OCI-LY3 (cell line): ENCODE measurements around the gene LIPJ.

Source experiments
- H2AFZ ChIP-seq: fragments of 200-600, 300-600 bp; shearing (Covaris generic); 2 replicates; pipeline ENCODE4 v1.6.0; 2014; ENCODE audit warnings: antibody characterized with exemption, low read depth, low read length
- H3K27ac ChIP-seq: fragments of 200-600, 300-600 bp; sonication (generic); 2 replicates; pipeline ENCODE4 v1.5.1; 2014; ENCODE audit warnings: mild to moderate bottlenecking, low read length, moderate library complexity, mixed read lengths
- H3K27me3 ChIP-seq: fragments of 200-600, 300-600 bp; sonication (generic); 2 replicates; pipeline ENCODE4 v1.6.1; 2014; ENCODE audit warnings: low read depth, low read length, mixed read lengths
- H3K36me3 ChIP-seq: fragments of 200-600, 300-600 bp; sonication (generic); replicated peaks from 2 replicates; pipeline ENCODE3; 2014; ENCODE audit warnings: low read depth, low read length, mixed read lengths
- H3K4me1 ChIP-seq: fragments of 300-600, 200-600 bp; sonication (generic); 2 replicates; pipeline ENCODE4 v1.6.1; 2014; ENCODE audit warnings: low read length, mixed read lengths
- H3K4me2 ChIP-seq: fragments of 200-600, 300-600 bp; sonication (generic); 2 replicates; pipeline ENCODE4 v1.6.1; 2014; ENCODE audit warnings: low read length, mixed read lengths
- H3K4me3 ChIP-seq: fragments of 300-600, 200-600 bp; sonication (generic); 2 replicates; pipeline ENCODE4 v1.5.1; 2014; ENCODE audit warnings: antibody characterized with exemption, mild to moderate bottlenecking, low read length, moderate library complexity
- H3K79me2 ChIP-seq: fragments of 300-600, 200-600 bp; shearing (Covaris generic); 2 replicates; pipeline ENCODE4 v1.6.1; 2014; ENCODE audit warnings: mild to moderate bottlenecking, low read length, mixed read lengths
- H3K9ac ChIP-seq: fragments of 300-600, 200-600 bp; shearing (Covaris generic); 2 replicates; pipeline ENCODE4 v1.6.0; 2014; ENCODE audit warnings: mild to moderate bottlenecking, low read length, moderate library complexity
- H3K9me3 ChIP-seq: fragments of 200-600, 300-600 bp; shearing (Covaris generic); 2 replicates; pipeline ENCODE4 v1.6.1; 2014; ENCODE audit warnings: low read length, mixed read lengths; ENCODE audit not compliant: insufficient read depth
- H4K20me1 ChIP-seq: fragments of 200-600, 300-600 bp; sonication (generic); 2 replicates; pipeline ENCODE4 v1.6.1; 2016; ENCODE audit warnings: low read length, mixed read lengths; ENCODE audit not compliant: insufficient read depth
- EZH2phosphoT487 ChIP-seq: fragments of 200-600 bp; shearing (Covaris generic); IDR thresholded peaks from 2 replicates; pipeline ENCODE4 v1.6.1; 2018; ENCODE audit warnings: antibody characterized with exemption, mixed run types, low read depth
- TF ChIP-seq, protein P1 (sequence below): fragments of 200-600, 300-600 bp; sonication (generic); IDR thresholded peaks from 2 replicates; pipeline ENCODE4 v1.5.1; 2014; ENCODE audit warnings: antibody characterized with exemption, low read length, low read depth

LIPJ gene, protein sequence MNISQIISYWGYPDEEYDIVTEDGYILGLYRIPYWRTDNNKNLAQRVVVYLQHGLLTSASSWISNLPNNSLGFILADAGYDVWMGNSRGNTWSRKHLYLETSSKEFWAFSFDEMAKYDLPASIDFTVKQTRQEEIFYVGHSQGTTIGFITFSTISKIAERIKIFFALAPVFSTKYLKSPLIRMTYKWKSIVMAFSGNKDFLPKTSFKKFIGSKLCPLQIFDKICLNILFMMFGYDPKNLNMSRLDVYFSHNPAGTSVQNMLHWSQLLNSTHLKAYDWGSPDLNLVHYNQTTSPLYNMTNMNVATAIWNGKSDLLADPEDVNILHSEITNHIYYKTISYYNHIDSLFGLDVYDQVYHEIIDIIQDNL

DNA sequence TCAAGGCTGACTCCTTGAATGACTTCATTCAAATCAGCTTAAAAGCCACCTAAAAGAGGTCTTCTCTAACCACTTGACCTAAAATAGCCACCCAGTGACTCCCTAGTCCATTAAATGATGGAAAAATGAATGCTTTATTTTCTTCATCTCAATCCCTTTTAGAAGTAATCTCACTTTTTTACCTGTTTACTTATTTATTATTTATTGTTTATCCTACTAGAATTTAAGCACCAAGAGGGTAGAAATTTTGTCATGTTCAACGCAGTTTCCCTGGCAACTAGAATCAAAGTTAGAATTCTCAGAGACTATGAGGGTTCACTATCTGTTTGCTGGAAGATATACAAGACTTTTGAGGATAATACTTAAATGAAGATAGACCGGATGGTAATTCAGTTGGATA is at the start of gene LIPJ:
Gene LIPJ (plus strand): TSS at position 301 of the 400 bp plus-strand sequence. CDS start 3,926 bp downstream, outside the sequence.
- no peaks in the 10 kb centered on the region for H3K79me2 ChIP-seq
- no peak within 1 kb of the TSS for H3K27ac ChIP-seq
- no peak within 1 kb of the TSS for H3K9ac ChIP-seq
- H3K36me3 ChIP-seq, result no peaks in the 10 kb centered on the region
- no peaks in the 10 kb centered on the region for H3K9me3 ChIP-seq
- no peak within 1 kb of the TSS for H3K4me3 ChIP-seq
- H3K4me1 ChIP-seq, result no peaks in the 10 kb centered on the region
- H3K4me2 ChIP-seq, result no peak within 1 kb of the TSS
- H2AFZ ChIP-seq, result no peak within 1 kb of the TSS
- H3K27me3 ChIP-seq, result no peaks in the 10 kb centered on the region
- TF ChIP-seq, protein P1, sequence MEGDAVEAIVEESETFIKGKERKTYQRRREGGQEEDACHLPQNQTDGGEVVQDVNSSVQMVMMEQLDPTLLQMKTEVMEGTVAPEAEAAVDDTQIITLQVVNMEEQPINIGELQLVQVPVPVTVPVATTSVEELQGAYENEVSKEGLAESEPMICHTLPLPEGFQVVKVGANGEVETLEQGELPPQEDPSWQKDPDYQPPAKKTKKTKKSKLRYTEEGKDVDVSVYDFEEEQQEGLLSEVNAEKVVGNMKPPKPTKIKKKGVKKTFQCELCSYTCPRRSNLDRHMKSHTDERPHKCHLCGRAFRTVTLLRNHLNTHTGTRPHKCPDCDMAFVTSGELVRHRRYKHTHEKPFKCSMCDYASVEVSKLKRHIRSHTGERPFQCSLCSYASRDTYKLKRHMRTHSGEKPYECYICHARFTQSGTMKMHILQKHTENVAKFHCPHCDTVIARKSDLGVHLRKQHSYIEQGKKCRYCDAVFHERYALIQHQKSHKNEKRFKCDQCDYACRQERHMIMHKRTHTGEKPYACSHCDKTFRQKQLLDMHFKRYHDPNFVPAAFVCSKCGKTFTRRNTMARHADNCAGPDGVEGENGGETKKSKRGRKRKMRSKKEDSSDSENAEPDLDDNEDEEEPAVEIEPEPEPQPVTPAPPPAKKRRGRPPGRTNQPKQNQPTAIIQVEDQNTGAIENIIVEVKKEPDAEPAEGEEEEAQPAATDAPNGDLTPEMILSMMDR, result no peak
- no peak for TF ChIP-seq EZH2phosphoT487
- H4K20me1 ChIP-seq, result no peaks in the 10 kb centered on the region

DNA sequence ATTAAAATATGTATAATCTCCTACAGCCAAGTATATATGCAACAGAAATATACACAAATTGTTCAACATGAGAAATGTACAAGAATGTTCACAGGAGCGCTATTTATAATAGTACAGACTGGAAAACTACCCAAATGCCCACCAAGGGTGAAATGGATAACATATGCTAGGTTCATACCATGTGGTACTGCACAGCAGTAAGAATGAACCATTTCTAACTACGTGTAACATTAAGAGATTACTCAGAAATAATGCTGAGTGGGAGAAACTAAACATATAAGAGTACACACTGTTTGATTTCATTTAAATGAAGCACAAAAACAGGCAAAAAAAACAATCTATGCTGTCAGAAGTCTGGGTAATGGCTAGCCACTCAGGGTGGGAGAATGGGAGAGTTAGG is 49.2 kb upstream of the LIPJ start:
- TF ChIP-seq EZH2phosphoT487, result no peak
- TF ChIP-seq, protein P1, result no peak
- Histone ChIP-seq H3K36me3 (no peaks in the 10 kb centered on the region), H4K20me1 (no peaks in the 10 kb centered on the region), H3K9me3 (no peaks in the 10 kb centered on the region), H3K27ac (no peak overlapping the region), H3K4me1 (no peaks in the 10 kb centered on the region), H3K79me2 (no peaks in the 10 kb centered on the region), H3K4me3 (no peak overlapping the region), H3K4me2 (no peak overlapping the region), H2AFZ (no peak overlapping the region), H3K27me3 (no peaks in the 10 kb centered on the region), H3K9ac (no peak overlapping the region)

DNA sequence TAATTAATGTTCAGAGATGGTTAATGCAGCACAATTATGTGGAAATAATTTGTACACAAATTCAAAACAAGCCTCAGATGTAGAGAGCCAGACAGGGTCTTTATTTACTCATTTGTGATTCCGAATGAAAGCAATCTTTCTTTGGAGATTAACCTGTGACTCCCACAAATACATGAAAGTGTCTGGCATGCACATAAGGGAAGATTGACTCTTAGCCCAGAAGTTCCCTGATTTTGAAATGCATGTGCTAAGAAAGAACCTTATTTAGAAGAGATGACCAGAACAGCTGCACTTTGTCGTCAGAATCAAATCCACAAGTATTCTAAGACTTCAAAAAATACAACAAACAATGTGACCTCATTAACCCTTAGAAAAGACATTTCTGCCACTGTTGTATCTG is 48.5 kb upstream of the LIPJ start:
- Histone ChIP-seq H3K79me2 (no peaks in the 10 kb centered on the region), H2AFZ (no peak overlapping the region), H3K4me1 (no peaks in the 10 kb centered on the region), H3K4me2 (no peak overlapping the region), H3K9me3 (no peaks in the 10 kb centered on the region), H3K27me3 (no peaks in the 10 kb centered on the region), H3K36me3 (no peaks in the 10 kb centered on the region), H3K4me3 (no peak overlapping the region), H4K20me1 (no peaks in the 10 kb centered on the region), H3K9ac (no peak overlapping the region), H3K27ac (no peak overlapping the region)
- no peak for TF ChIP-seq EZH2phosphoT487
- TF ChIP-seq, protein P1, result no peak

DNA sequence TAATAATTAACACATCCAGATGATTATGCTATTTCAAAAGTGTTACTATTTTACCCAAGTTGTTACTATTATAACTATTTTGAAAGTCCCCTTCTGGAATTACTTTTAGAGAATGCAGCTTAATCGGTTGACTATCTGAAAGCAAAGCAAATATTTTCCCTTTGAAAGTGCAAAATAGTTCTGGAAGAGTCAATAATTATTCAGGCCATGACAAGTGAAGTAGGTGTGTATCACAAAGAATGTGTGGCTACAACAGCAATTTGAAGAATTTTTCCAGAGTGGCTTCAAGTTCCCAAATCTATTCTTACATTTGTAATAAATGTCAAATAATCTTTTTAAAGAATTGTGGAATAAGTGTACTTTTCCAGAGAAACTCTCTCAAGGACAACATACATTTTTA is 46.2 kb upstream of the LIPJ start:
- H3K27ac ChIP-seq, result no peak overlapping the region
- TF ChIP-seq, protein P1, result no peak
- no peak for TF ChIP-seq EZH2phosphoT487
- H3K27me3 ChIP-seq, result no peaks in the 10 kb centered on the region
- peaks cover 16% of the 10 kb centered on the region for H3K4me1 ChIP-seq
- no peak overlapping the region for H3K4me2 ChIP-seq
- H3K36me3 ChIP-seq, result no peaks in the 10 kb centered on the region
- no peak overlapping the region for H3K4me3 ChIP-seq
- no peak overlapping the region for H3K9ac ChIP-seq
- H2AFZ ChIP-seq, result no peak overlapping the region
- no peaks in the 10 kb centered on the region for H3K9me3 ChIP-seq
- no peaks in the 10 kb centered on the region for H4K20me1 ChIP-seq
- H3K79me2 ChIP-seq, result no peaks in the 10 kb centered on the region
